Medulla oblongata (tissue), 1 donor: Measurements from ENCODE around the gene ACOT2.
"Not testable (repeated sequence)": the region's sequence is repeated elsewhere in the genome, so short reads cannot be mapped to it uniquely, and the experiment has no call there.

Experiments used
- DNase-seq: peaks from one replicate; pipeline ENCODE4 v3.0.0-alpha.2; 2015; ENCODE audit errors: extremely low spot score

Gene ACOT2

DNA sequence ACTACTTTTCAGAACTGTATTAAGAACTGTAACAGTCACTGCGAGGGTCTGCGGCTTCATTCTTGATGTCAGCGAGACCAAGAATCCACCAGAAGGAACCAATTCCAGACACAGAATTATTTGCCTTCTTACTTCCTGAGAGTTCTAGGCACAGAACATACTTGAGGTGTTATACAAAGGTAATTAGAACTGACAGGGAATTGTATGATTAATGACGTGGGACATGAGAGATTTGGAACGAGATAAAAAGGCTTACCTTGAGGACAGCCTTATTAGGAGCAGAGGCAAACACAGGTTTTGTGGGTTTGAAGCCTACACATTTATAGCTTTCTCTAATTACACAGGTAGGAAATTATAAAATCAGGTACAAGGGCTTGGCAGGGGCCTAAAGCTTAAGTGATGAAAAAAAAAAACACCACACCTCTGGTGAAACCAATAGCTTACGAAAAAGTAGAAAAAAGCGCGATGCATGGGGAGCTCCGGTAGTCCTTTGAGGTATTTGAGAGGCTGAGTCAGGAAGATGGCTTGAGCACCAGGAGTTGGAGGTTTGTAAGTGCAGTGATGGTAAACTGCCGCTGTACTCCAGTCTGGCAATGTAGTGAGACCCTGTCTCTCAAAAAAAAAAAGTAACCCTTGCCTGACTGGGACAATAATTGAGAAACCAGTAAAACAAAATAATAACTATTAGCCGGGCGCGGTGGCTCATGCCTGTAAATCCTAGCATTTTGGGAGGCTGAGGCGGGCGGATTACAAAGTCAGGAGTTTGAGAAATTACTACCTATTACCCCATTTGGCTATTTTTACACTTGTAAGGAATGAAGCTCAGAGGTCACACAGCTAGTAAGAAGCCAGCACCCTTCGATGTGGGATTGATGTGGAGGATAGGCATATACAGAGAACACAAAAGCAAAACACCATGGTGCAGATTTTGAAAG lies 795 bp upstream of the ACOT2 start:
- no peak for DNase-seq

- DNase-seq = not testable (repeated sequence)
Observed at GRCh38 chr14:73568886-73569184, 178 bp upstream of the ACOT2 start.

- DNase-seq = not testable (repeated sequence)
Observed at GRCh38 chr14:73570913-73571312, 1.9 kb downstream of the ACOT2 start.

DNA sequence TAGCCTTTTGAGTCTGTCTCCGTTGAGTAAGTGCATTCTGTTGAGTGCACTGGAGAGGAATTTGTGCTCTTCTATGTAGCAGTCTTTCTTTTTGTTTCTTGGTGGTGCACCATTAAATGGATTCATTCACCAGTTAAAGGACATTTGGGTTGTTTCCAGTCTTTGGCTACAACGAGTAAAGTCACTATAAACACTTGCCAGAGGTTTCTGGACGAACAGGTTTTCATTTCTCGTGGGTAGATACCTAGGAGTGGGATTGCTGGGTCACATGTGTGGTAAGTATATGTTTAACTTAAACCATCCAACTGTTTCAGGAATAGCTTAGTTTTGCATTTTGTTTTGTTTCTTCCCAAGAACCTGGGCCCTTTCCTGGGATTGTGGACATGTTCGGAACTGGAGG lies 4.0 kb downstream of the ACOT2 start:
- not testable (repeated sequence) for DNase-seq

- not testable (repeated sequence) for DNase-seq
Observed at GRCh38 chr14:73573740-73574139, 4.7 kb downstream of the ACOT2 start.

GRCh38 chr14:73574251-73574650 lies 5.2 kb downstream of the ACOT2 start:
- not testable (repeated sequence) for DNase-seq

DNA sequence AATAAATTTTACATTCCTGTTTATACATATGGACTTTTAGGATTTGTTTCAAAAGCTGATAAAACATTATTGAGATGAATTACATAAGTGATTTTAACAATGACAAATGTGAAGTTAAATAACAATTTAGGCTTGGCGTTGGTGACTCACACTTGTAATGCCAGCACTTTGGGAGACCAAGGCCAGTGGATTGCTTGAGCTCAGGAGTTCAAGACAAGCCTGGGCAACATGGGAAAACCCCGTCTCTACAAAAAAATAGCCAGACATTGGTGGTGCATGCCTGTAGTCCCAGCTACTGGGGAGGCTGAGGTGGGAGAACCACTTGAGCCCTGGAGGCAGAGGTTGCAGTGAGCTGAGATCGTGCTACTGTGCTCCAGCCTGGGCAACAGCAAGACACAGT lies 7.4 kb downstream of the ACOT2 start:
- no peak for DNase-seq

DNA sequence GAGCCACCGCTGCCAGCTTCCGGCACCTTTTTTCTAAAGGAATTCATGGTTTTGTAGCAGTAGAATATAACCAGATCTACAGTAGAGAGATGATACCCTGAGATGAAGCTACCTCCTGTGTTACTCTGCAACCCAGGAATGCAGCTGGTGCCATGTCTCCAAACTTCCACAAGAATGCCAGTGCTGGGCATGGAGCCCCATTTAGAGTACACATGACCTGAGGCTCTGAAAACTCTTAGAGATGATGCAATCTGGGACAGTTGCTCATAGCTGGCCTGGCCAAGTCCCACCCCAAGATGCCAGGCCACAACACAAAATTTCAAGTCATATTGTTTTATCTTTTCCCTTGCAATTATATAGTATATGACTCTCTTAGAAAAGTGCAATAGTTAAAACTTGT lies 8.2 kb downstream of the ACOT2 start:
- not testable (repeated sequence) for DNase-seq

- not testable (repeated sequence) for DNase-seq
Observed at GRCh38 chr14:73582102-73582979, 13.3 kb downstream of the ACOT2 start.

DNA sequence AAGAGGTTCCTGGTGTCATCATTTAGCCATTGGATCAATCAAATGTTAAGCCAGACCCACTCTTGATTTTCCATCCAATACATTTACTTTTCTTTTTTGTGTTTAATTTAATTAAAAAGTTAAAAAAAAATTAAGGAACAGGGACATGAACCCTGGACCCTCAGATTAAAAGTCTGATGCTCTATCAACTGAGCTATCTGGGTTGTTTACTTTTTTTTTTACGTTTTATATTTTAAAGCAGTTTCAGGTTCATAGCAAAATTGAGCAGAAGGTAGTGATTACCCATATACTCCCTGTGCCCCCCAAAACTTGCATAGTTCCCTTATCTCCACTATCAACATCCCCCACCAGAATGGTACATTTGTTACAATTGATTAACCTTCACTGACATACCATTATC lies 19.7 kb downstream of the ACOT2 start:
- no peak for DNase-seq

DNA sequence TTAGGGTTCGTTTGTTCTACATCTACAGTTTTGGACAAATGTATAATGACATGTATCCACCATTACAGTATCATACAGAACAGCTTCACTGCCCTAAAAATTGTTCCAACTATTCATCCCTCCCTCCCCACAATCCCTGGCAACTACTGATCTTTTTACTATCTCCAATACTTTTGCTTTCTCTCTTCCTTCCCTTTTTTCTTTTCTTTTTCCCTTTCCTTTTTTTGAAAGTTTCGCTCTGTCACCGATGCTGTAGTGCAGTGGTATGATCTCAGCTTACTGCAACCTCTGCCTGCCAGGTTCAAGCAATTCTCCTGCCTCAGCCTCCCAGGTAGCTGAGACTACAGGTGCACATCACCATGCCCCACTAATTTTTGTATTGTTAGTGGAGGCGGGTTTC lies 20.1 kb downstream of the ACOT2 start:
- no peak for DNase-seq

DNA sequence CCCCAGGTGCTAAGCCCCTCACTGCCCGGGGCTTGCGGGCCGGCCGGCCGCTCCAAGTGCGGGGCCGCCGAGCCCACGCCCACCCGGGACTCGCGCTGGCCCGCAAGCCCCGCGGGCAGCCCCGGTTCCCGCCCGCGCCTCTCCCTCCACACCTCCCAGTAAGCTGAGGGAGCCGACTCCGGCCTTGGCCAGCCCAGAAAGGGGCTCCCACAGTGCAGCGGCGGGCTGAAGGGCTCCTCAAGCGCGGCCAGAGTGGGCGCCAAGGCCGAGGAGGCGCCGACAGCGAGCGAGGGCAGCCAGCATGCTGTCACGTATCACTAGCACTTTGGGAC lies 21.6 kb downstream of the ACOT2 start:
- DNase-seq = not testable (repeated sequence)

GRCh38 chr14:73591690-73592449 lies 22.9 kb downstream of the ACOT2 start, which contains the start of gene ACOT4:
TSS of gene ACOT4 (plus strand) at chr14:73591873. CDS start at chr14:73591960, 87 bp downstream.
- DNase-seq = no peak

- no peak for DNase-seq
Observed at GRCh38 chr14:73594491-73594890, 25.5 kb downstream of the ACOT2 start.

DNA sequence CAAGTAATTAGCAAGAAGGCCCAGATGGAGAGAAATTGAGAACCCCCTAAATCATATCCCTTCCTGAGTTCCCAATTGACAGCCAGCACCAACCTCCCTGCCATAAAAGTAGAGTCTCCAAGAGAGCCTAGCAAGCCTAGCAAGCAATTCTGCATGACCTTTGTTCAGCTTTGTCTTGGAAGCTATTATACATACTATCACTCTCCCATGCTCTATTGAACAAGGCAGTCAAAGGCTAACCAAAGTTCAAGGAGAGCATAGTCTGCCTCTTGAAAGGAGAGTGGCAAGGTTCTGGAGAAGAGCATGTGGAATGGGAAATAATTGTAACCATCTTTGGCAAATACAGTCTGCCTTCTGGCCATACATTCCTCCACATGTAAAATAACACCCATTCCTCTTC lies 30.5 kb downstream of the ACOT2 start:
- DNase-seq = no peak

DNA sequence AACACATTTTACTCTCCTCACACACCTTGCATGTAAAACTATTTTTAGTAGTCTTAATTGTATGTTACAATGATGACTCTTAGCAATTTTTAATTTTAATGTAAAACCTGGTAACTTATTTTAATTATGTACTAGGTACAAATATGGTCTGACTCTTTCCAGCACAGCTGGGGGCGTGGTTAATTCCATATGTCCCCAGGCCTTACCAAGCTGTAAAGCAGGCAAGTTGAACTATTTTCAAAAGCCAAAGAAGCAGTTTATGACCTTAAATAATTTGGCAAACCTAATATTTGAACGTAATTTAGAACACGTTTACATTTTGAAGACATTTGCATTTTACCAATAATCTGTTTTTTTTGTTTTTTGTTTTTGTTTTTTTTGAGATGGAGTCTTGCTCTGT lies 34.0 kb downstream of the ACOT2 start:
- DNase-seq = no peak

DNA sequence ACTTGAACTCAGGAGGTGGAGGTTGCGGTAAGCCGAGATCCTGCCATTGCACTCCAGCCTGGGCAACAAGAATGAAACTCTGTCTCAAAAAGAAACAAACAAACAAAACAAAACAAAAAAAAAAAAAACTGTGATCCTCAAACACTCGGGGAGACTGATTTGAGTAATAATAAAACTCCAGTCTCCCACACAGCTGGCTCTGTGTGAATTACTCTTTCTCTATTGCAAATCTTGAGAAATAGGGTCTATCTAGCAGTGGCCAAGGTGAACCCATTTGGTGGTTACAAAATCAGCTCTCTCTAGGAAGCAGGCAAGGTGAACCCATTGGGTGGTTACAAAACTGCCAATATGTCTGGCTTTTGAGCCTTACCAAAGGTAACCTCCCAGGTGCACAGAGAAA lies 37.3 kb downstream of the ACOT2 start:
- DNase-seq = no peak

GRCh38 chr14:73607241-73607640 lies 38.2 kb downstream of the ACOT2 start:
- DNase-seq = no peak

DNA sequence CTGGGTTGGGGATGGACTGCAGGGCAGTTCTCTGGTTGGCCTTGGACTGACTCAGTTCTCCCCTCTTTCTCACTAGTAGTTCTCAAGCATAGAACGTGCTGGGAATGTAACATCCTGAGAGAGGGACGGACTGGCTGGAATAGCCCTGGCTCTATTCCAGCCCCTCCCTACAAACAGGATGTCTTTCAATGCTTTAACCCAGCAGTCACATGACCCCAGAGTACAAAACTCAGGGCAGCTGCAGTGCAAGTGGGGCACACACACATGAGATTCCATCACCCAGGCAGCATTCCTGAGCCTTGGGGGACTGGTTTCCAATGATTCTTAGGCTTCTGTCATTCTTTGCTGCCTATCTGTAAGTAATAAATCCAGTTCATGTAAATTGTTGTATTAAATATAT lies 41.7 kb downstream of the ACOT2 start:
- DNase-seq = peak; percentile 24

DNA sequence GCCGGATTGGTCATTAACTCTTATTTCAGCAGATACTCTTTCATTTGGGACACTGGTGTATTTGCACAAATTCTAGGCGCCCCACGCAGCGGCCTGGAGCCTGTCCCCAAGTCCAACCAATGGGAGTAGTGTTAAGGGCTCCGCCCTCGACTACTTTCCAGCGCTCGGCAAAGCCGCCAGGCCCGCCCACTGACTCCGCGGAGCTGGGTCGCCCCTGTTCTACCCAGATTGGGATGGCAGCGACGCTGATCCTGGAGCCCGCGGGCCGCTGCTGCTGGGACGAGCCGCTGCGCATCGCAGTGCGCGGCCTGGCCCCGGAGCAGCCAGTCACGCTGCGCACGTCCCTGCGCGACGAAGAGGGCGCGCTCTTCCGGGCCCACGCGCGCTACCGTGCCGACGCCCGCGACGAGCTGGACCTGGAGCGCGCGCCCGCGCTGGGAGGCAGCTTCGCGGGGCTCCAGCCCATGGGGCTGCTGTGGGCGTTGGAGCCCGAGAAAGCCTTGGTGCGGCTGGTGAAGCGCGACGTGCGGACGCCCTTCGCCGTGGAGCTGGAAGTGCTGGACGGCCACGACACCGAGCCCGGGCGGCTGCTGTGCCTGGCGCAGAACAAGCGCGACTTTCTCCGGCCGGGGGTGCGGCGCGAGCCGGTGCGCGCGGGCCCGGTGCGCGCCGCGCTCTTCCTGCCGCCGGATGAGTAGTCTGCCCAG lies 43.5 kb downstream of the ACOT2 start, which contains the start of gene ACOT6:
Gene ACOT6 (plus strand): TSS at position 179 of the 707 bp plus-strand sequence. CDS start 55 bp downstream, at position 234.
- peak; percentile 35 for DNase-seq

GRCh38 chr14:73613046-73613383 lies 44.0 kb downstream of the ACOT2 start:
- DNase-seq = no peak
